Fibroblast of the aortic adventitia (primary cell): Measurements from ENCODE around the gene PCDHB6. TPM values are rescaled to one million over a fixed set of nuclear protein-coding genes. Genes with fewer than 3 reads are reported as not detected.
A peak's percentile ranks its signal among the peaks of the same experiment; 100 is the strongest.
"Not testable (repeated sequence)": the region's sequence is repeated elsewhere in the genome, so short reads cannot be mapped to it uniquely, and the experiment has no call there.

ENCODE experiments used
- DNase-seq: peaks from one replicate; pipeline ENCODE4 v3.0.0-alpha.2; 2010; ENCODE audit warnings: low read depth
- H3K4me3 ChIP-seq: 2 replicates; pipeline ENCODE4 v1.5.1; 2011; ENCODE audit warnings: low read depth, mild to moderate bottlenecking, control low read depth, low read length, moderate library complexity
- total RNA-seq: library from RNA; depleted of rRNA; stranded (reverse); fragments of >200 nt; gene quantifications from 2 replicates; pipeline ENCODE4 v1.2.3, GENCODE V29; 2012; ENCODE audit warnings: low replicate concordance
- TF ChIP-seq, protein P1 (sequence below): IDR thresholded peaks from 2 replicates; pipeline ENCODE4 v1.5.1; 2011; ENCODE audit warnings: mild to moderate bottlenecking, low read length, control low read depth, inconsistent platforms; ENCODE audit not compliant: insufficient read depth

Gene PCDHB6
- total RNA-seq, 1 donor, result 0.18 TPM

DNA sequence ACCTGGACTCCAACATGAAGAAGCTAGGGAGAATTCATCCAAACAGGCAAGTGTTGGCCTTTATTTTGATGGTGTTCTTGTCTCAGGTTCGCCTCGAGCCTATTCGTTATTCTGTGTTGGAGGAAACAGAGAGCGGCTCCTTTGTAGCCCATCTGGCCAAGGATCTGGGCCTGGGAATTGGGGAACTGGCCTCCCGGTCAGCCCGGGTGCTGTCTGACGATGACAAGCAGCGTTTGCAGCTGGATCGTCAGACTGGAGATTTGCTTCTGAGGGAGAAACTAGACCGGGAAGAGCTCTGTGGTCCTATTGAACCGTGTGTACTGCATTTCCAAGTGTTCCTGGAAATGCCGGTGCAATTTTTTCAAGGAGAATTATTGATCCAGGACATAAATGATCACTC lies 27.9 kb upstream of the PCDHB6 start:
- no peak overlapping the region for H3K4me3 ChIP-seq
- DNase-seq, result no peak
- TF ChIP-seq, protein P1, sequence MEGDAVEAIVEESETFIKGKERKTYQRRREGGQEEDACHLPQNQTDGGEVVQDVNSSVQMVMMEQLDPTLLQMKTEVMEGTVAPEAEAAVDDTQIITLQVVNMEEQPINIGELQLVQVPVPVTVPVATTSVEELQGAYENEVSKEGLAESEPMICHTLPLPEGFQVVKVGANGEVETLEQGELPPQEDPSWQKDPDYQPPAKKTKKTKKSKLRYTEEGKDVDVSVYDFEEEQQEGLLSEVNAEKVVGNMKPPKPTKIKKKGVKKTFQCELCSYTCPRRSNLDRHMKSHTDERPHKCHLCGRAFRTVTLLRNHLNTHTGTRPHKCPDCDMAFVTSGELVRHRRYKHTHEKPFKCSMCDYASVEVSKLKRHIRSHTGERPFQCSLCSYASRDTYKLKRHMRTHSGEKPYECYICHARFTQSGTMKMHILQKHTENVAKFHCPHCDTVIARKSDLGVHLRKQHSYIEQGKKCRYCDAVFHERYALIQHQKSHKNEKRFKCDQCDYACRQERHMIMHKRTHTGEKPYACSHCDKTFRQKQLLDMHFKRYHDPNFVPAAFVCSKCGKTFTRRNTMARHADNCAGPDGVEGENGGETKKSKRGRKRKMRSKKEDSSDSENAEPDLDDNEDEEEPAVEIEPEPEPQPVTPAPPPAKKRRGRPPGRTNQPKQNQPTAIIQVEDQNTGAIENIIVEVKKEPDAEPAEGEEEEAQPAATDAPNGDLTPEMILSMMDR, result no peak

GRCh38 chr5:141123396-141124135 lies 26.3 kb upstream of the PCDHB6 start:
- H3K4me3 ChIP-seq, DNase-seq: not testable (repeated sequence)

DNA sequence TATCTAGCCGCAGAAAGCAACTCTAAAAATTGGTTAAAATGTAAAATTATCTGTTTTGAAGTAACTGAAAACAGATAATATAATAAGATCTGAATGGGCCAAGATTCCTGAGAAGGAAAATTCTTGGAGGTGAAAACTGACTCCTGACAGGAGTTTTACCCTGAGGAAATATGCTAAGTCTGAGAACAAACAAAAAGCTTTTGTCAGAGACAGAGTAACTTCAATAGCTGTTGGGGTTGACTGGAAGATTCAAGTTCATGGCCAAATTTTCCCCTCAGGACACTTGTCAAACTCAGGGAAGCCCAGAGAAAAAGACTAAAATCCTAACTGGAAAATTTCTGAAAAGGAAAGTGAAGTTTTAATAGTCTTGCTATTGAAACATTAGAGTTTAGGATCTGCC lies 22.6 kb upstream of the PCDHB6 start:
- DNase-seq, result no peak
- TF ChIP-seq, protein P1, result no peak

GRCh38 chr5:141135030-141135717 lies 14.7 kb upstream of the PCDHB6 start, which contains the start of gene PCDHB5:
Gene PCDHB5 (plus strand): TSS chr5:141135206. CDS start chr5:141135435, 229 bp downstream.
- DNase-seq, result peak; percentile 16
- TF ChIP-seq, protein P1, result peak; percentile 36
- H3K4me3 ChIP-seq, result peak within 1 kb of the TSS; percentile 49

More for the DNA sequence above, 22.6 kb upstream of the PCDHB6 start:
- no peak overlapping the region for H3K4me3 ChIP-seq

- peak overlapping the region; percentile 49 for H3K4me3 ChIP-seq
- DNase-seq, result no peak
- TF ChIP-seq, protein P1, result no peak
Observed at GRCh38 chr5:141135718-141136266, 14.1 kb upstream of the PCDHB6 start.

DNA sequence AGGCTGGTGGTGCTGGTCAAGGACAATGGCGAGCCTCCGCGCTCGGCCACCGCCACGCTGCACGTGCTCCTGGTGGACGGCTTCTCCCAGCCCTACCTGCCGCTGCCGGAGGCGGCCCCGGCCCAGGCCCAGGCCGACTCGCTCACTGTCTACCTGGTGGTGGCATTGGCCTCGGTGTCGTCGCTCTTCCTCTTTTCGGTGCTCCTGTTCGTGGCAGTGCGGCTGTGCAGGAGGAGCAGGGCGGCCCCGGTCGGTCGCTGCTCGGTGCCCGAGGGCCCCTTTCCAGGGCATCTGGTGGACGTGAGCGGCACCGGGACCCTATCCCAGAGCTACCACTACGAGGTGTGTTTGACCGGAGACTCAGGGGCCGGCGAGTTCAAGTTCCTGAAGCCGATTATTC lies 12.5 kb upstream of the PCDHB6 start:
- DNase-seq, H3K4me3 ChIP-seq: not testable (repeated sequence)

GRCh38 chr5:141150224-141150992 lies 551 bp downstream of the PCDHB6 start:
- no peak overlapping the region for H3K4me3 ChIP-seq
- TF ChIP-seq, protein P1, result no peak
- no peak for DNase-seq
